GM12865 (cell line): Measurements from ENCODE around the gene CD3D.

Source experiments
- DNase-seq: peaks from one replicate; pipeline ENCODE4 v3.0.0; 2010; ENCODE audit warnings: low read depth
- H3K4me3 ChIP-seq: 2 replicates; pipeline ENCODE4 v1.5.1; 2011; ENCODE audit warnings: mild to moderate bottlenecking, low read depth, low read length, control low read depth
- TF ChIP-seq, protein P1 (sequence below): IDR thresholded peaks from 2 replicates; pipeline ENCODE4 v1.5.1; 2011; ENCODE audit warnings: low read length, control low read depth, low read depth, inconsistent platforms; ENCODE audit not compliant: insufficient read depth; ENCODE audit errors: missing control alignments

The CD3D gene

GRCh38 chr11:118342503-118343161, at the start of gene CD3D:
Gene CD3D, minus strand, starts transcription at chr11:118342705. Its CDS starts 98 bp downstream, at chr11:118342607.
- H3K4me3 ChIP-seq: no peak within 1 kb of the TSS
- TF ChIP-seq, protein P1, sequence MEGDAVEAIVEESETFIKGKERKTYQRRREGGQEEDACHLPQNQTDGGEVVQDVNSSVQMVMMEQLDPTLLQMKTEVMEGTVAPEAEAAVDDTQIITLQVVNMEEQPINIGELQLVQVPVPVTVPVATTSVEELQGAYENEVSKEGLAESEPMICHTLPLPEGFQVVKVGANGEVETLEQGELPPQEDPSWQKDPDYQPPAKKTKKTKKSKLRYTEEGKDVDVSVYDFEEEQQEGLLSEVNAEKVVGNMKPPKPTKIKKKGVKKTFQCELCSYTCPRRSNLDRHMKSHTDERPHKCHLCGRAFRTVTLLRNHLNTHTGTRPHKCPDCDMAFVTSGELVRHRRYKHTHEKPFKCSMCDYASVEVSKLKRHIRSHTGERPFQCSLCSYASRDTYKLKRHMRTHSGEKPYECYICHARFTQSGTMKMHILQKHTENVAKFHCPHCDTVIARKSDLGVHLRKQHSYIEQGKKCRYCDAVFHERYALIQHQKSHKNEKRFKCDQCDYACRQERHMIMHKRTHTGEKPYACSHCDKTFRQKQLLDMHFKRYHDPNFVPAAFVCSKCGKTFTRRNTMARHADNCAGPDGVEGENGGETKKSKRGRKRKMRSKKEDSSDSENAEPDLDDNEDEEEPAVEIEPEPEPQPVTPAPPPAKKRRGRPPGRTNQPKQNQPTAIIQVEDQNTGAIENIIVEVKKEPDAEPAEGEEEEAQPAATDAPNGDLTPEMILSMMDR: no peak

DNA sequence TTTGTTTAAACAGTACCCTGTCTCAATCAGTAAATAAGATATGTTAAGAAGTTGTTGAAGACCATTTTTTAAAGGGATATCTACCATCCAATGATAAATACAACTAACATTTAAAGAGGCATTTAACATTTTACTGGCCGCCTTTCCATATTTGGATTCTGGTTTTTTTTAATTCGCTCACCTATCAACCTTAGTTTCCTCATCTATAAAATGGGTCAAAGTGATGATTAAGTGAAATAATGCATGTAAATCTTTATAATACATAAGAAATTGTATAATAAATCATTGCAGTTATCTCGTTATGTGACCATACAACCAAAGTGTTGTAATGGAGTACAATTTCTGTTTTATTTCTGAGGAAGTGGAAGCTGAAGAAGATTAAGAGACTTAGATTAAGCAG, 41.2 kb upstream of the CD3D start:
- no peak overlapping the region for H3K4me3 ChIP-seq
- TF ChIP-seq, protein P1: no peak
- DNase-seq: no peak

More at GRCh38 chr11:118342503-118343161, at the start of gene CD3D:
- DNase-seq: no peak

GRCh38 chr11:118382954-118383353, 40.4 kb upstream of the CD3D start:
- DNase-seq: no peak
- TF ChIP-seq, protein P1: no peak
- H3K4me3 ChIP-seq: no peak overlapping the region

DNA sequence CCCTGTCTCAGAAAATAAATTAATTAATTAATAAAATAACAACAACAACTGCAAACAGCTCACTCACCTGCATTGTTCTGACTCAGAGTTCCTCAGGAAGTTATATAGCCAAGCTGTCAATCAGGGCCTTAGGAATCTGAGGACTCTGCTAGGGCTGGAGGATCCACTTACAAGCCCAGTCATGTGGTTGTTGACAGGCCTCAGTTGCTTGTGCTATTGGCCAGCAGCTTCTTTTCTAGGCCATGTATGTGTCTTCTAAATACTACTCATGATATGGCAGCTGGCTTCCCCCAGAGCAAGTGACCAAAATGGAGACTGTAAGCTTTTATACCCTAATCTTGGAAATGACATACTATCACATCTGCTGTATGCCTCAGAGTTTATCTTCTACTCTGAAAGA, 38.1 kb upstream of the CD3D start:
- TF ChIP-seq, protein P1: no peak
- no peak for DNase-seq
- no peak overlapping the region for H3K4me3 ChIP-seq

DNA sequence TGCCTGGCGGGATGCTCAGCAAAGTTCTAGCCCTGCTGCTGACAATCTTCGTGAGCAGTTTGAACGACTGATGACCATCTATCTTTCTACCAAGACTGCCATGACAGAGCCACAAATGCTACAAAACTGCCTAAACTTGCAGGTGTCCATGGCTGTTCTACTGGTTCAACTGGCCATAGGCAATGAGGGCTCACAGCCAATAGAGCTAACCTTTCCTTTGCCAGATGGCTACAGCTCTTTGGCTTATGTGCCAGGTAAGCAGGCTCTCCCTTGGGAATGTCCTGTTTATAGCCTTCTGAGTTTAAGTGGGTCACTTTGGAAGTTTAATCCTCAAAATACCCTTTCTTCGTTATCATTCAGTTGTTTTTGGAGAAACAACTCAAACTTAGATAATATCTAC, 37.0 kb upstream of the CD3D start:
- TF ChIP-seq, protein P1: no peak

DNA sequence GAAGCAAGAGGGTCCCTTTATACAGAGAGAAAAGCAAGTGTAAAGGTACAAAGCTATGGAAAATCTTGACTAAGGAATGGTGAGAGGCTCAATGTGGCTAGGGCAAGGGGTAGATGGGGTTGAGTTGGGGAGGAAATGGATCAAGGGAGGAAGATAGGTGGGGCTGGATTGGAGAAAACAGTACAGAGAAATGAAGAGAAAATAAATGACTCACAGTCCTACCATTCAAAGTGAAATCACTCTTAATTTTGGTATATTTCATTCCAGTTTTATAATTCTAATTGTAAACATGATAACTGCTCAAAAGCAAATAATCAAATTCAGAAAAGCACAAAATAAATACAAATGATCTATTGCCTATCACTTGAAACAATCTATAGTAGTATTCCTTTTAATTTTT, 33.5 kb upstream of the CD3D start:
- TF ChIP-seq, protein P1: no peak
- no peak overlapping the region for H3K4me3 ChIP-seq
- DNase-seq: no peak

More for the DNA sequence above, 37.0 kb upstream of the CD3D start:
- no peak overlapping the region for H3K4me3 ChIP-seq
- no peak for DNase-seq

DNA sequence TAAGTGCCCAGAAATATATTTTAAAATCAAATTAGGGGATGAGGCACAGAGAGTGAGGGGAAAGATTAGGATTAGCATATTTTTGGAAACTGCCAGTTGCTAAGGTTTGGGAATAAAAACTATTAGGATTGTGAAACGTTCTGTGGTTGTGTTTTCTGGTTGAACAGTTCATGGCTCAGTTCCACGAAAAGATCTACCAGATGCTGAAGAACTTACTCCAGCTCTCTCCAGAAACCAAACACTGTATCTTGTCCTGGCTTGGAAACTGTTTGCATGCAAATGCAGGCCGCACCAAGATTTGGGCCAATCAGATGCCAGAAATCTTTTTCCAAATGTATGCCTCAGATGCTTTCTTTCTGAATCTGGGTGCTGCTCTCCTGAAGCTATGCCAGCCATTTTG, 32.2 kb upstream of the CD3D start:
- TF ChIP-seq, protein P1: no peak
- DNase-seq: no peak
- no peak overlapping the region for H3K4me3 ChIP-seq
